MCF 10A (cell line): ENCODE measurements around the gene MAPKAP1. TPM values are rescaled to one million over a fixed set of nuclear protein-coding genes. Genes with fewer than 3 reads are reported as not detected.

ENCODE experiments used
- BruUV-seq: library from RNA; stranded (reverse); fragments of 400-500 nt; replicated peaks from 2 replicates; lab custom pipeline; 2021; lab: Mats Ljungman, UMichigan
- CTCF ChIA-PET: fragments of 300-600 bp; sonication (Branson Sonifier 250); formaldehyde crosslinking; extraction: SDS; loops from one replicate; lab custom pipeline; 2021; ENCODE audit warnings: antibody characterized with exemption, inconsistent platforms; lab: Yijun Ruan, JAX
- POLR2A ChIA-PET: fragments of 300-600, 350-650 bp; sonication (Branson Sonifier 250); formaldehyde crosslinking; extraction: SDS; loops from one replicate; lab custom pipeline; 2020; ENCODE audit warnings: antibody characterized with exemption, inconsistent platforms; lab: Yijun Ruan, JAX
- DNase-seq: peaks from one replicate; pipeline ENCODE4 v3.0.0-alpha.2; 2018; ENCODE audit not compliant: unreplicated experiment
- H3K27ac Mint-ChIP-seq: one replicate; pipeline ENCODE4 v1.8.0; 2022; ENCODE audit warnings: mild to moderate bottlenecking, low read depth, mixed read lengths; ENCODE audit not compliant: unreplicated experiment
- H3K27me3 Mint-ChIP-seq: one replicate; pipeline ENCODE4 v1.8.0; 2022; ENCODE audit warnings: mixed read lengths; ENCODE audit not compliant: insufficient read depth, unreplicated experiment
- H3K36me3 Mint-ChIP-seq: one replicate; pipeline ENCODE4 v1.8.0; 2022; ENCODE audit warnings: mild to moderate bottlenecking, moderate library complexity, mixed read lengths; ENCODE audit not compliant: insufficient read depth, unreplicated experiment
- H3K4me1 Mint-ChIP-seq: one replicate; pipeline ENCODE4 v1.8.0; 2022; ENCODE audit warnings: mixed read lengths; ENCODE audit not compliant: insufficient read depth, unreplicated experiment
- H3K4me3 Mint-ChIP-seq: one replicate; pipeline ENCODE4 v1.8.0; 2022; ENCODE audit warnings: mild to moderate bottlenecking, moderate library complexity, mixed read lengths; ENCODE audit not compliant: unreplicated experiment
- H3K9me3 Mint-ChIP-seq: one replicate; pipeline ENCODE4 v1.8.0; 2022; ENCODE audit warnings: mixed read lengths; ENCODE audit not compliant: unreplicated experiment
- CTCF ChIP-seq: fragments of 200-600 bp; IDR thresholded peaks from one replicate; pipeline ENCODE4 v1.8.0; 2022; ENCODE audit warnings: antibody characterized with exemption, mild to moderate bottlenecking; ENCODE audit not compliant: unreplicated experiment
- intact Hi-C: fragments of 100-400 bp; cut with micrococcal nuclease; formaldehyde crosslinking; loops from 2 replicates; pipeline ENCODE4 v1.14.1; 2022
- total RNA-seq: library from RNA; stranded (reverse); gene quantifications from 2 replicates; pipeline ENCODE4 v1.2.3, GENCODE V29; 2022

The MAPKAP1 gene
- total RNA-seq, 1 experiment from 2014 or later: 74.9 TPM

DNA sequence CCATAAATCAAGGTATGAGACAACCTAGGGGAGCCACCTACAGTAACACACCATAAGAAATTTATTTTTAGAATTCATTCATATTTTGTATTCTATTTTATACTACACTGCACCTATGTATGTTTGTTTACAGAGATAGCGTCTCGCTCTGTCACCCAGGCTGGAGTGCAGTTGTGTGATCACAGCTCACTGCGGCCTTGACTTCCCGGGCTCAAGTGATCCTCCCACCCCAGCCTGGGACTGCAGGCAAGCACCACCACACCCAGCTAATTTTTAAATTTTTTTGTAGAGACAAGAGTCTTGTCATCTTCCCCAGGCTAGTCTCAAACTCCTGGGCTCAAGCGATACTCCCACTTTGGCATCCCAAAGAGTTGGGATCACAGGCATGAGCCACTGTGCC, 25.4 kb downstream of the MAPKAP1 start:
- no peak for DNase-seq
- H3K36me3 Mint-ChIP-seq: peaks cover 5% of the 10 kb centered on the region
- peaks cover 10% of the 10 kb centered on the region for H3K4me1 Mint-ChIP-seq
- H3K4me3 Mint-ChIP-seq: no peak overlapping the region
- no peaks in the 10 kb centered on the region for H3K27me3 Mint-ChIP-seq
- H3K9me3 Mint-ChIP-seq: no peaks in the 10 kb centered on the region
- no TSS peak for BruUV-seq
- intact Hi-C loops: no loop called here
- no peak overlapping the region for H3K27ac Mint-ChIP-seq
- POLR2A ChIA-PET: interaction anchor here (0.9 kb wide), 1 partner anchor 15 kb away, joined by 5 read pairs; no protein-coding TSS in a partner anchor
- no peak for TF ChIP-seq CTCF
- CTCF ChIA-PET: no interaction called here

- no peaks in the 10 kb centered on the region for H3K9me3 Mint-ChIP-seq
- DNase-seq: no peak
- peaks cover 10% of the 10 kb centered on the region for H3K4me1 Mint-ChIP-seq
- H3K4me3 Mint-ChIP-seq: no peak overlapping the region
- no peak overlapping the region for H3K27ac Mint-ChIP-seq
- H3K36me3 Mint-ChIP-seq: peaks cover 5% of the 10 kb centered on the region
- no peaks in the 10 kb centered on the region for H3K27me3 Mint-ChIP-seq
- intact Hi-C loops: no loop called here
- ChIA-PET CTCF (no interaction called here), POLR2A (interaction anchor here (0.6 to 1.1 kb wide), 3 partner anchors 16 to 621 kb away, joined by 3 to 5 read pairs (median 4); no protein-coding TSS in a partner anchor)
- TF ChIP-seq CTCF: no peak
- BruUV-seq: no TSS peak
Measured at GRCh38 chr9:125681086-125681622, 25.9 kb downstream of the MAPKAP1 start.

DNA sequence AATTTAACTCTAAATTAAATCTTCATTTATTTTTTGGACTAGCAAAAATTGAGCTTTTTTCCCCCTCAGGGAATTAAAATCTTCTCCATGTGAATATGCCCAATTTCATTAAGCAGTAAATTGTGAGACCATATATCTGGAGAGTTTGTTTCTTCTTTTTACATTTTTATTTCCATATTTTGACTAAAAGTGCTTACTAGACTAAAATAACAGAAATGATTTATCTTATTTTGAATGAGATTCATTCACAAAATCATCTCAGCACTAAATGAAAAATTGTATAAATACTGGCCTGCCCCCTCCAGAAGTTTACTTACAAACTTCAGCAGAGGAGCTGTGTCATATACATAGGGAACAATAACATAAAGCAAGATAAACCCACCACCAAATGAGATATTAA, 26.6 kb downstream of the MAPKAP1 start:
- ChIA-PET POLR2A (interaction anchor here (0.6 to 1.1 kb wide), 5 partner anchors 11 to 622 kb away, joined by 3 to 5 read pairs (median 3); no protein-coding TSS in a partner anchor), CTCF (no interaction called here)
- H3K27ac Mint-ChIP-seq: no peak overlapping the region
- BruUV-seq: no TSS peak
- peaks cover 13% of the 10 kb centered on the region for H3K4me1 Mint-ChIP-seq
- intact Hi-C loops: no loop called here
- no peak for DNase-seq
- H3K36me3 Mint-ChIP-seq: no peaks in the 10 kb centered on the region
- H3K9me3 Mint-ChIP-seq: no peaks in the 10 kb centered on the region
- no peaks in the 10 kb centered on the region for H3K27me3 Mint-ChIP-seq
- no peak overlapping the region for H3K4me3 Mint-ChIP-seq
- no peak for TF ChIP-seq CTCF

- Mint-ChIP-seq H3K27me3 (no peaks in the 10 kb centered on the region), H3K4me1 (peaks cover 19% of the 10 kb centered on the region), H3K27ac (no peak overlapping the region), H3K4me3 (no peak overlapping the region), H3K36me3 (no peaks in the 10 kb centered on the region), H3K9me3 (no peaks in the 10 kb centered on the region)
- DNase-seq: no peak
- POLR2A ChIA-PET: interaction anchor here (0.6 kb wide), 1 partner anchor 12 kb away, joined by 3 read pairs; no protein-coding TSS in a partner anchor
- intact Hi-C loops: no loop called here
- BruUV-seq: no TSS peak
- no peak for TF ChIP-seq CTCF
- CTCF ChIA-PET: no interaction called here
Measured at GRCh38 chr9:125679597-125680189, 27.3 kb downstream of the MAPKAP1 start.
